Measurements from ENCODE around the gene METTL3. TPM values are rescaled to one million over a fixed set of nuclear protein-coding genes. Genes with fewer than 3 reads are reported as not detected.

METTL3 gene
- total RNA-seq (2021; ENCODE audit: unreplicated experiment): 43.3 TPM
- polyA plus RNA-seq (2012; ENCODE audit: insufficient read length): 29.5 TPM
- Bru-seq, nascent RNA: percentile 85 among the genes with signal in this experiment
- BruChase-seq, experiment 1, labeled RNA remaining after a 2-hour chase: percentile 91 among the genes with signal in this experiment
- BruChase-seq, experiment 2, labeled RNA remaining after a 6-hour chase: percentile 87 among the genes with signal in this experiment
- long read RNA-seq, transcript METTL3-201 (11 exons, 2,015 nt): major isoform, 44 of 96 reads
- long read RNA-seq, partial matches to known transcripts: 21 of 96 reads
- long read RNA-seq, other reads (novel, unspliced or antisense): 28 of 96 reads

DNA sequence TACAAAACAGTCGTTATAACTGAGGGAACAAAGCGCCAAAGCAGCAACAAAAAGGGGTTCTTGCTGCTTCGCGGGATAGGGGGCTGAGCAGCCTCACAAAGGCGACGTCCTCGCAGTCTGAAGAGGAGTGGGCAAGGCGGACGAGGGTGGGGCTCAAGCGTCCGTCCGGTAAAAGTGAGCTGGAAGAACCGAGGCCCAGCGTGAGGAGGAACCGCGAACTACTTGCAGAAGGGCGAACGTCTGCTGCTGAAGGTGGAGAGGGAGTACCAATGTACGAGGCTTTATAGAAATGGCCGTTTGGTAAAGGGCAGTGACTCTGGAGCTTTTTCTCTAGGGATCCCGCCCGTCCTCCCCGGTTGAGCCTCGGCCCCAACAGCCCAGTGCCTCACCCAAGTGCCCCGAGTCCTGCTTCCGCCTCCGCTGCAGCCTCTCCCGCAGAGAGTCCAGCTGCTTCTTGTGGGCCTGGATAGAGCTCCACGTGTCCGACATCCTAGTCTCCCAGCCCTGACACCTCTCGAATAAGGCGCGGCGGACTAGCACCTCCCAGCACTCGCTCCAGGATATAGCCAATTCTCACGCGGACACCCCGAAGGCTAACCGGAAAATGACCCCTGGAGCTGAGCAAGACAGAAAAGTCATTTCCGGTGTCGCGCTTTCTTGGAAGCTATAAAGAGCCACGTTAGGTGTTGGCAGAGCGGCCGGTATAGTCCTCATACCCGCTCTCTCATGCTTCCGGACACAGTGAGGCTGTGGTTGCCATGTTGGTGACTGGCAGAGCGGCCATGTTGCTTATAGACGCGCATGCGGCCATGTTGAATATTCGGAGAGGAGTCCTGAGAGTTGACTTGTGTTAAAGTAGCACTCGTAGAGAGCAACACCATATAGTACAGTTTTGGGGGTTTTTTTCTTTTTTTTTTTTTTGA, at the start of gene METTL3:
METTL3 (minus strand) TSS at position 606 of the 923 bp plus-strand sequence; CDS start at position 489, 117 bp downstream.
- peaks cover 9% of the 10 kb centered on the region for H3K4me1 ChIP-seq (ENCODE audit: control insufficient read depth, insufficient read depth, low read length)
- H3K9me3 ChIP-seq (ENCODE audit: control insufficient read depth, insufficient read depth, low read depth, low read length): no peaks in the 10 kb centered on the region
- in situ Hi-C loops (cut with HindIII; ENCODE audit: low pct_unique_long_range_greater_than_20kb, low sequenced_read_pairs): no loop called here
- ATAC-seq (peak; percentile 100), DNase-seq (ENCODE audit: low read depth, low spot score) (peak; percentile 90)
- ChIA-PET POLR2A (interaction anchor here (0.6 to 1.0 kb wide), 3 partner anchors 15 to 134 kb away, joined by 3 to 12 read pairs (median 3); partner anchors contain the start of gene SALL2), CTCF (interaction anchor here (1.0 kb wide), 2 partner anchors 13 to 22 kb away, joined by 3 read pairs; no protein-coding TSS in a partner anchor)
- peak within 1 kb of the TSS; percentile 98 for H3K4me3 ChIP-seq (ENCODE audit: low read depth in 2 of 2, low read length in 2 of 2)
- TF ChIP-seq, protein P1, sequence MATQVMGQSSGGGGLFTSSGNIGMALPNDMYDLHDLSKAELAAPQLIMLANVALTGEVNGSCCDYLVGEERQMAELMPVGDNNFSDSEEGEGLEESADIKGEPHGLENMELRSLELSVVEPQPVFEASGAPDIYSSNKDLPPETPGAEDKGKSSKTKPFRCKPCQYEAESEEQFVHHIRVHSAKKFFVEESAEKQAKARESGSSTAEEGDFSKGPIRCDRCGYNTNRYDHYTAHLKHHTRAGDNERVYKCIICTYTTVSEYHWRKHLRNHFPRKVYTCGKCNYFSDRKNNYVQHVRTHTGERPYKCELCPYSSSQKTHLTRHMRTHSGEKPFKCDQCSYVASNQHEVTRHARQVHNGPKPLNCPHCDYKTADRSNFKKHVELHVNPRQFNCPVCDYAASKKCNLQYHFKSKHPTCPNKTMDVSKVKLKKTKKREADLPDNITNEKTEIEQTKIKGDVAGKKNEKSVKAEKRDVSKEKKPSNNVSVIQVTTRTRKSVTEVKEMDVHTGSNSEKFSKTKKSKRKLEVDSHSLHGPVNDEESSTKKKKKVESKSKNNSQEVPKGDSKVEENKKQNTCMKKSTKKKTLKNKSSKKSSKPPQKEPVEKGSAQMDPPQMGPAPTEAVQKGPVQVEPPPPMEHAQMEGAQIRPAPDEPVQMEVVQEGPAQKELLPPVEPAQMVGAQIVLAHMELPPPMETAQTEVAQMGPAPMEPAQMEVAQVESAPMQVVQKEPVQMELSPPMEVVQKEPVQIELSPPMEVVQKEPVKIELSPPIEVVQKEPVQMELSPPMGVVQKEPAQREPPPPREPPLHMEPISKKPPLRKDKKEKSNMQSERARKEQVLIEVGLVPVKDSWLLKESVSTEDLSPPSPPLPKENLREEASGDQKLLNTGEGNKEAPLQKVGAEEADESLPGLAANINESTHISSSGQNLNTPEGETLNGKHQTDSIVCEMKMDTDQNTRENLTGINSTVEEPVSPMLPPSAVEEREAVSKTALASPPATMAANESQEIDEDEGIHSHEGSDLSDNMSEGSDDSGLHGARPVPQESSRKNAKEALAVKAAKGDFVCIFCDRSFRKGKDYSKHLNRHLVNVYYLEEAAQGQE (IDR thresholded peaks at IDR 0.05; ENCODE audit: insufficient read depth in 1 of 2, low read depth in 2 of 2, low read length in 1 of 2): no peak
- peak; percentile 80 for TF ChIP-seq POLR2AphosphoS5 (IDR thresholded peaks at IDR 0.05; ENCODE audit: low read depth, low read length)
- BruUV-seq (replicated peaks): no TSS peak
- H3K27ac ChIP-seq (ENCODE audit: low read length): peak within 1 kb of the TSS; percentile 95
- peaks cover 2% of the 10 kb centered on the region; the same call in 1 of the 2 replicates for H3K36me3 ChIP-seq (ENCODE audit: control insufficient read depth, insufficient read depth, low read length)
- H3K27me3 ChIP-seq (ENCODE audit: control insufficient read depth, insufficient read depth, low read length): no peaks in the 10 kb centered on the region
- intact Hi-C loops (cut with micrococcal nuclease; ENCODE audit: unreplicated experiment): no loop called here

DNA sequence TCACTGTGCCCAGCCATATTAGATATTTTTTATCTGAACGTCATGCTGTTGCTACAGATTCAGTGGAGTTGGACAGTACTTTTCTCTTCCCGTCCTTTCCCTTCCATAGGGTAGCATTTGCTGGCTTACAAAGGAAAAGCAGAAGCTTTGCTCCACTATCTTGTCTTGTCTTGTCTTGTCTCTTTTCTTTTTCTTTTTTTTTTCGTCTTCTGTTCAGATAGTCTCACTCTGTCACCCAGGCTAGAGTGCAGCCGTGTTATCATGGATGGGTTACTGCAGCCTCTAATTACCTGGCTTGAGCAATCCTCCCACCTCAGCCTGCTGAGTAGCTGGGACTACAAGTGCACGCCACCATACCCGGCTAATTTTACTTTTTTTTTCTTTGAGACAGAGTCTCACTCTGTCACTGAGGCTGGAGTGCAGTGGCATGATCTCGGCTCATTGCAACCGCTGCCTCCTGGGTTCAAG, 47.6 kb upstream of the METTL3 start:
- BruUV-seq (replicated peaks): no TSS peak
- POLR2A ChIA-PET: no interaction called here
- TF ChIP-seq SIN3A (IDR thresholded peaks at IDR 0.05; ENCODE audit: borderline replicate concordance, insufficient read depth, low read depth, low read length): no peak
- TF ChIP-seq, protein P1 (IDR thresholded peaks at IDR 0.05; ENCODE audit: insufficient read depth in 1 of 2, low read depth in 2 of 2, low read length in 1 of 2): no peak
- no peak for TF ChIP-seq POLR2AphosphoS5 (IDR thresholded peaks at IDR 0.05; ENCODE audit: low read depth, low read length)
- TF ChIP-seq TCF7L2 (IDR thresholded peaks at IDR 0.05; ENCODE audit: low read depth, low read length): no peak
- TF ChIP-seq, protein P2, sequence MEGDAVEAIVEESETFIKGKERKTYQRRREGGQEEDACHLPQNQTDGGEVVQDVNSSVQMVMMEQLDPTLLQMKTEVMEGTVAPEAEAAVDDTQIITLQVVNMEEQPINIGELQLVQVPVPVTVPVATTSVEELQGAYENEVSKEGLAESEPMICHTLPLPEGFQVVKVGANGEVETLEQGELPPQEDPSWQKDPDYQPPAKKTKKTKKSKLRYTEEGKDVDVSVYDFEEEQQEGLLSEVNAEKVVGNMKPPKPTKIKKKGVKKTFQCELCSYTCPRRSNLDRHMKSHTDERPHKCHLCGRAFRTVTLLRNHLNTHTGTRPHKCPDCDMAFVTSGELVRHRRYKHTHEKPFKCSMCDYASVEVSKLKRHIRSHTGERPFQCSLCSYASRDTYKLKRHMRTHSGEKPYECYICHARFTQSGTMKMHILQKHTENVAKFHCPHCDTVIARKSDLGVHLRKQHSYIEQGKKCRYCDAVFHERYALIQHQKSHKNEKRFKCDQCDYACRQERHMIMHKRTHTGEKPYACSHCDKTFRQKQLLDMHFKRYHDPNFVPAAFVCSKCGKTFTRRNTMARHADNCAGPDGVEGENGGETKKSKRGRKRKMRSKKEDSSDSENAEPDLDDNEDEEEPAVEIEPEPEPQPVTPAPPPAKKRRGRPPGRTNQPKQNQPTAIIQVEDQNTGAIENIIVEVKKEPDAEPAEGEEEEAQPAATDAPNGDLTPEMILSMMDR (IDR thresholded peaks at IDR 0.05): no peak
- ATAC-seq: no peak
- no peaks in the 10 kb centered on the region for H3K27me3 ChIP-seq (ENCODE audit: control insufficient read depth, insufficient read depth, low read length)
- H3K27ac ChIP-seq (ENCODE audit: low read length): no peak overlapping the region
- intact Hi-C loops (cut with micrococcal nuclease; ENCODE audit: unreplicated experiment) (no loop called here), in situ Hi-C loops (cut with HindIII; ENCODE audit: low pct_unique_long_range_greater_than_20kb, low sequenced_read_pairs) (no loop called here)
- H3K4me3 ChIP-seq (ENCODE audit: low read depth in 2 of 2, low read length in 2 of 2): no peak overlapping the region
- no peaks in the 10 kb centered on the region for H3K4me1 ChIP-seq (ENCODE audit: control insufficient read depth, insufficient read depth, low read length)
- H3K36me3 ChIP-seq (ENCODE audit: control insufficient read depth, insufficient read depth, low read length): no peaks in the 10 kb centered on the region
- DNase-seq (ENCODE audit: low read depth, low spot score): no peak
- H3K9me3 ChIP-seq (ENCODE audit: control insufficient read depth, insufficient read depth, low read depth, low read length): no peaks in the 10 kb centered on the region
- CTCF ChIA-PET: no interaction called here
